DOHH2 (cell line): ENCODE data around the gene USP17L28.
"Not testable (repeated sequence)": the region's sequence is repeated elsewhere in the genome, so short reads cannot be mapped to it uniquely, and the experiment has no call there.

Source experiments
- H3F3A ChIP-seq: fragments of 200-600 bp; sonication (generic), shearing (Covaris generic); 2 replicates; pipeline ENCODE4 v1.6.0; 2016; ENCODE audit warnings: antibody characterized with exemption, mild to moderate bottlenecking; ENCODE audit not compliant: control insufficient read depth, insufficient read depth
- H3K27ac ChIP-seq: fragments of 200-600 bp; sonication (generic); 2 replicates; pipeline ENCODE4 v1.5.1; 2014; ENCODE audit warnings: low read depth, mild to moderate bottlenecking, low read length, moderate library complexity
- H3K27me3 ChIP-seq: fragments of 200-600 bp; sonication (generic); 2 replicates; pipeline ENCODE4 v1.6.1; 2014; ENCODE audit warnings: mild to moderate bottlenecking, low read length, mixed read lengths; ENCODE audit not compliant: control insufficient read depth
- H3K36me3 ChIP-seq: fragments of 200-600 bp; sonication (generic); 2 replicates; pipeline ENCODE4 v1.6.1; 2014; ENCODE audit warnings: mild to moderate bottlenecking, low read length, moderate library complexity, mixed read lengths; ENCODE audit not compliant: control insufficient read depth
- H3K4me1 ChIP-seq: fragments of 200-600 bp; sonication (generic); 2 replicates; pipeline ENCODE4 v1.6.1; 2014; ENCODE audit warnings: mild to moderate bottlenecking, low read length, mixed read lengths; ENCODE audit not compliant: control insufficient read depth
- H3K4me2 ChIP-seq: fragments of 200-600 bp; sonication (generic); 2 replicates; pipeline ENCODE4 v1.6.0; 2014; ENCODE audit warnings: mild to moderate bottlenecking, low read length, moderate library complexity
- H3K4me3 ChIP-seq: fragments of 200-600 bp; sonication (generic); 2 replicates; pipeline ENCODE4 v1.5.1; 2014; ENCODE audit warnings: mild to moderate bottlenecking, low read length, mixed read lengths
- H3K79me2 ChIP-seq: fragments of 200-600 bp; sonication (generic); 2 replicates; pipeline ENCODE4 v1.6.1; 2014; ENCODE audit warnings: mild to moderate bottlenecking, low read length, mixed read lengths; ENCODE audit not compliant: control insufficient read depth
- H3K9me2 ChIP-seq: fragments of 200-600 bp; sonication (generic); replicated peaks from 2 replicates; pipeline ENCODE4 v1.6.1; 2014; ENCODE audit warnings: mild to moderate bottlenecking, low read length, mixed read lengths; ENCODE audit not compliant: control insufficient read depth
- H3K9me3 ChIP-seq: fragments of 200-600 bp; sonication (generic); 2 replicates; pipeline ENCODE4 v1.6.1; 2014; ENCODE audit warnings: antibody characterized with exemption, low read length, mixed read lengths; ENCODE audit not compliant: control insufficient read depth, insufficient read depth
- H4K20me1 ChIP-seq: fragments of 200-600 bp; sonication (generic); 2 replicates; pipeline ENCODE4 v1.6.0; 2014; ENCODE audit warnings: low read depth, mild to moderate bottlenecking, antibody characterized with exemption, low read length, moderate library complexity; ENCODE audit not compliant: control insufficient read depth, insufficient read depth

Gene USP17L28

GRCh38 chr4:9348593-9348992, at the start of gene USP17L28:
TSS of gene USP17L28 (plus strand) at chr4:9348893. CDS start at chr4:9348893, 0 bp downstream.
- H3K9me2 ChIP-seq, H3K36me3 ChIP-seq, H4K20me1 ChIP-seq, H3K9me3 ChIP-seq, H3K27me3 ChIP-seq, H3K4me1 ChIP-seq, H3K4me2 ChIP-seq, H3K27ac ChIP-seq, H3K79me2 ChIP-seq, H3F3A ChIP-seq, H3K4me3 ChIP-seq: not testable (repeated sequence)

- not testable (repeated sequence) for H3K27ac ChIP-seq, H3K36me3 ChIP-seq, H3K4me2 ChIP-seq, H3K4me1 ChIP-seq, H3F3A ChIP-seq, H3K79me2 ChIP-seq, H3K9me3 ChIP-seq, H3K4me3 ChIP-seq, H4K20me1 ChIP-seq, H3K9me2 ChIP-seq, H3K27me3 ChIP-seq
Measured at GRCh38 chr4:9324191-9324590, 24.5 kb upstream of the USP17L28 start.

DNA sequence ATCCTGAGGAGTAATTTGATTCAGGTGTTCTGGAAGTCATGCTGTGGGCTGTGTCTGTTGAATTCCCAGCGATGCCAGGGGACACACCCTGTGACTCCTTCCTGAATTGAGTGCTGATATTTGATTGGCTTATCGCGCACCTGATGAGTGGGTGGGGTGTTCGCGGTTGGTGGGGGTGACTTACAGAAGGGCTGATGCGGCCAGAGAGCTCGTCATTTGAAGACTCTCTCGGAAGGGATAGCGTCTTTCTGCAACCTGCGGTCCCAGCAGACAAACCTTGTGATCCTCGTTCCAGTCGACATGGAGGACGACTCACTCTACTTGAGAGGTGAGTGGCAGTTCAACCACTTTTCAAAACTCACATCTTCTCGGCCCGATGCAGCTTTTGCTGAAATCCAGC, 23.8 kb upstream of the USP17L28 start, which contains the start of gene USP17L24:
Gene USP17L24 (plus strand): TSS at position 301 of the 400 bp plus-strand sequence. CDS start 0 bp downstream, at position 301.
- not testable (repeated sequence) for H3K79me2 ChIP-seq, H3K9me3 ChIP-seq, H3K27me3 ChIP-seq, H3K9me2 ChIP-seq, H3K27ac ChIP-seq, H3K4me1 ChIP-seq, H3K36me3 ChIP-seq, H3K4me3 ChIP-seq, H3F3A ChIP-seq, H3K4me2 ChIP-seq, H4K20me1 ChIP-seq

DNA sequence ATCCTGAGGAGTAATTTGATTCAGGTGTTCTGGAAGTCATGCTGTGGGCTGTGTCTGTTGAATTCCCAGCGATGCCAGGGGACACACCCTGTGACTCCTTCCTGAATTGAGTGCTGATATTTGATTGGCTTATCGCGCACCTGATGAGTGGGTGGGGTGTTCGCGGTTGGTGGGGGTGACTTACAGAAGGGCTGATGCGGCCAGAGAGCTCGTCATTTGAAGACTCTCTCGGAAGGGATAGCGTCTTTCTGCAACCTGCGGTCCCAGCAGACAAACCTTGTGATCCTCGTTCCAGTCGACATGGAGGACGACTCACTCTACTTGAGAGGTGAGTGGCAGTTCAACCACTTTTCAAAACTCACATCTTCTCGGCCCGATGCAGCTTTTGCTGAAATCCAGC, 19.1 kb upstream of the USP17L28 start, which contains the start of gene USP17L25:
Gene USP17L25 (plus strand): TSS at position 301 of the 400 bp plus-strand sequence. CDS start 0 bp downstream, at position 301.
- not testable (repeated sequence) for H3K4me2 ChIP-seq, H3K27ac ChIP-seq, H3K4me3 ChIP-seq, H3K27me3 ChIP-seq, H4K20me1 ChIP-seq, H3K36me3 ChIP-seq, H3F3A ChIP-seq, H3K9me3 ChIP-seq, H3K79me2 ChIP-seq, H3K4me1 ChIP-seq, H3K9me2 ChIP-seq

DNA sequence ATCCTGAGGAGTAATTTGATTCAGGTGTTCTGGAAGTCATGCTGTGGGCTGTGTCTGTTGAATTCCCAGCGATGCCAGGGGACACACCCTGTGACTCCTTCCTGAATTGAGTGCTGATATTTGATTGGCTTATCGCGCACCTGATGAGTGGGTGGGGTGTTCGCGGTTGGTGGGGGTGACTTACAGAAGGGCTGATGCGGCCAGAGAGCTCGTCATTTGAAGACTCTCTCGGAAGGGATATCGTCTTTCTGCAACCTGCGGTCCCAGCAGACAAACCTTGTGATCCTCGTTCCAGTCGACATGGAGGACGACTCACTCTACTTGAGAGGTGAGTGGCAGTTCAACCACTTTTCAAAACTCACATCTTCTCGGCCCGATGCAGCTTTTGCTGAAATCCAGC, 14.3 kb upstream of the USP17L28 start, which contains the start of gene USP17L26:
Gene USP17L26 (plus strand): TSS at position 301 of the 400 bp plus-strand sequence. CDS start 0 bp downstream, at position 301.
- not testable (repeated sequence) for H3K9me3 ChIP-seq, H4K20me1 ChIP-seq, H3K79me2 ChIP-seq, H3F3A ChIP-seq, H3K4me3 ChIP-seq, H3K27me3 ChIP-seq, H3K27ac ChIP-seq, H3K4me1 ChIP-seq, H3K9me2 ChIP-seq, H3K4me2 ChIP-seq, H3K36me3 ChIP-seq

- H3K4me2 ChIP-seq, H3K27ac ChIP-seq, H3K4me1 ChIP-seq, H3K36me3 ChIP-seq, H3K9me2 ChIP-seq, H3K9me3 ChIP-seq, H3K4me3 ChIP-seq, H3F3A ChIP-seq, H3K27me3 ChIP-seq, H4K20me1 ChIP-seq, H3K79me2 ChIP-seq: not testable (repeated sequence)
Measured at GRCh38 chr4:9339103-9339502, 9.6 kb upstream of the USP17L28 start, which contains the start of gene USP17L5. TSS of gene USP17L5 (plus strand) at chr4:9339403. CDS start at chr4:9339403, 0 bp downstream.

DNA sequence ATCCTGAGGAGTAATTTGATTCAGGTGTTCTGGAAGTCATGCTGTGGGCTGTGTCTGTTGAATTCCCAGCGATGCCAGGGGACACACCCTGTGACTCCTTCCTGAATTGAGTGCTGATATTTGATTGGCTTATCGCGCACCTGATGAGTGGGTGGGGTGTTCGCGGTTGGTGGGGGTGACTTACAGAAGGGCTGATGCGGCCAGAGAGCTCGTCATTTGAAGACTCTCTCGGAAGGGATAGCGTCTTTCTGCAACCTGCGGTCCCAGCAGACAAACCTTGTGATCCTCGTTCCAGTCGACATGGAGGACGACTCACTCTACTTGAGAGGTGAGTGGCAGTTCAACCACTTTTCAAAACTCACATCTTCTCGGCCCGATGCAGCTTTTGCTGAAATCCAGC, 4.8 kb upstream of the USP17L28 start, which contains the start of gene USP17L27:
Gene USP17L27 (plus strand): TSS at position 301 of the 400 bp plus-strand sequence. CDS start 0 bp downstream, at position 301.
- H4K20me1 ChIP-seq, H3K9me3 ChIP-seq, H3K27me3 ChIP-seq, H3K4me1 ChIP-seq, H3K36me3 ChIP-seq, H3K79me2 ChIP-seq, H3K27ac ChIP-seq, H3K4me3 ChIP-seq, H3F3A ChIP-seq, H3K4me2 ChIP-seq, H3K9me2 ChIP-seq: not testable (repeated sequence)

DNA sequence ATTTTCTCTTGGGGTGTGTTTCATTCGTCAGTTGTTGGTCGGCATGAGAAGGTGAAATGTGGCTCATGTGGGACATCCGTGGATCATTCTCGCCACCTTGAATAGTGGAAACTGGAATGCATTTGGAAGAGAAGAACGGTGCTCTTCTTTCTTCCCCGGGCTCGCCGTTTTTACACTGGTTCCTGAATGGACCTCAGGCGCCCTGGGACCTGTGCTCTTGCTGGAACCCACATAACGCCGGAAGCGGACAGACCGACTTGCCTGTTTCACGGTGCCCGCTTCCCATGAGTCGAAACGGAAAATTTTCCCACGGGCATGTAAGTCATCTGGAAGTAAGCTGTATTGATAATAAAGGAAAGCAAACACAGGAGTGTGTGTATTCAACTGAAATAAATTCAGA, 2.2 kb downstream of the USP17L28 start:
- not testable (repeated sequence) for H3K9me3 ChIP-seq, H3K4me1 ChIP-seq

More for the DNA sequence above, 2.2 kb downstream of the USP17L28 start:
- H3K36me3 ChIP-seq, H3K9me2 ChIP-seq, H4K20me1 ChIP-seq, H3F3A ChIP-seq, H3K4me3 ChIP-seq, H3K4me2 ChIP-seq, H3K27ac ChIP-seq, H3K27me3 ChIP-seq, H3K79me2 ChIP-seq: not testable (repeated sequence)
